GM06990 (cell line): Measurements from ENCODE around the gene CAB39.
A peak's percentile ranks its signal among the peaks of the same experiment; 100 is the strongest.

ENCODE experiments used
- DNase-seq: peaks from one replicate; pipeline ENCODE4 v3.0.0-alpha.2; 2011; ENCODE audit not compliant: insufficient read length; ENCODE audit errors: extremely low read depth
- H3K27me3 ChIP-seq: replicated peaks from 2 replicates; pipeline ENCODE4 v1.6.0; 2011; ENCODE audit warnings: low read length; ENCODE audit not compliant: control insufficient read depth, insufficient read depth
- H3K36me3 ChIP-seq: 2 replicates; pipeline ENCODE4 v1.5.1; 2011; ENCODE audit warnings: low read length; ENCODE audit not compliant: control insufficient read depth, insufficient read depth
- H3K4me3 ChIP-seq: replicated peaks from 2 replicates; pipeline ENCODE4 v1.5.1; 2011; ENCODE audit warnings: low read depth, mild to moderate bottlenecking, control low read depth, low read length
- TF ChIP-seq, protein P1 (sequence below): IDR thresholded peaks from 2 replicates; pipeline ENCODE4 v1.5.1; 2011; ENCODE audit warnings: low read length, control low read depth, mild to moderate bottlenecking, inconsistent platforms; ENCODE audit not compliant: insufficient read depth, poor library complexity, severe bottlenecking

Gene CAB39

DNA sequence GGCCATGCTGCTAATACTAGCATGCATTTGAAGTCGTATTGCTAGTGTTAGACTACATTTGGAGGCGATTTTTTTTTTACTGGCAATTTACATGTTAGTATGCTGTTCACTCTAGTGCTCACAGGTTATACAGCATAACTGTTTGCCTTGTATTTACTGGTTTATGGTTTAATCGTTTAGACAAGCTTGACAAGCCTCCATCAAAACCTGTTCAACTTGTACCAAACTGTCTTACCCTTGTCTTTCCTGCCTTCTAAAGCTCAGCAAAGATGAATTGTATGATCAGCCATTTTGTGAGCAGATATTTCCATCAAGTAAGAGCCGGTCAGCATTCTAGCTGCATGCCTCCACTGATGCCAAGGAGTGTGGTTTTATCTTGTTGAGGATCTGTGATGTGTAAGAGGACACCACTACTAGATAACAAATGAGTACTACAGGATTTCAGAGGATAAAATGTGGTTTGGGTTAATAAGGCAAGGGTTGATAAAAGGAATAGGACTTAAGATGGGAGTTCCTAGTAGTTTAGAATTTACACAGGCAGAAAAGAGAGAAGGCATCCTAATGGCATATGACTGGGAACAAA, 83.7 kb downstream of the CAB39 start:
- no peak for DNase-seq
- Histone ChIP-seq H3K4me3 (no peak overlapping the region), H3K27me3 (no peaks in the 10 kb centered on the region), H3K36me3 (peaks cover 21% of the 10 kb centered on the region)
- TF ChIP-seq, protein P1, sequence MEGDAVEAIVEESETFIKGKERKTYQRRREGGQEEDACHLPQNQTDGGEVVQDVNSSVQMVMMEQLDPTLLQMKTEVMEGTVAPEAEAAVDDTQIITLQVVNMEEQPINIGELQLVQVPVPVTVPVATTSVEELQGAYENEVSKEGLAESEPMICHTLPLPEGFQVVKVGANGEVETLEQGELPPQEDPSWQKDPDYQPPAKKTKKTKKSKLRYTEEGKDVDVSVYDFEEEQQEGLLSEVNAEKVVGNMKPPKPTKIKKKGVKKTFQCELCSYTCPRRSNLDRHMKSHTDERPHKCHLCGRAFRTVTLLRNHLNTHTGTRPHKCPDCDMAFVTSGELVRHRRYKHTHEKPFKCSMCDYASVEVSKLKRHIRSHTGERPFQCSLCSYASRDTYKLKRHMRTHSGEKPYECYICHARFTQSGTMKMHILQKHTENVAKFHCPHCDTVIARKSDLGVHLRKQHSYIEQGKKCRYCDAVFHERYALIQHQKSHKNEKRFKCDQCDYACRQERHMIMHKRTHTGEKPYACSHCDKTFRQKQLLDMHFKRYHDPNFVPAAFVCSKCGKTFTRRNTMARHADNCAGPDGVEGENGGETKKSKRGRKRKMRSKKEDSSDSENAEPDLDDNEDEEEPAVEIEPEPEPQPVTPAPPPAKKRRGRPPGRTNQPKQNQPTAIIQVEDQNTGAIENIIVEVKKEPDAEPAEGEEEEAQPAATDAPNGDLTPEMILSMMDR = no peak

DNA sequence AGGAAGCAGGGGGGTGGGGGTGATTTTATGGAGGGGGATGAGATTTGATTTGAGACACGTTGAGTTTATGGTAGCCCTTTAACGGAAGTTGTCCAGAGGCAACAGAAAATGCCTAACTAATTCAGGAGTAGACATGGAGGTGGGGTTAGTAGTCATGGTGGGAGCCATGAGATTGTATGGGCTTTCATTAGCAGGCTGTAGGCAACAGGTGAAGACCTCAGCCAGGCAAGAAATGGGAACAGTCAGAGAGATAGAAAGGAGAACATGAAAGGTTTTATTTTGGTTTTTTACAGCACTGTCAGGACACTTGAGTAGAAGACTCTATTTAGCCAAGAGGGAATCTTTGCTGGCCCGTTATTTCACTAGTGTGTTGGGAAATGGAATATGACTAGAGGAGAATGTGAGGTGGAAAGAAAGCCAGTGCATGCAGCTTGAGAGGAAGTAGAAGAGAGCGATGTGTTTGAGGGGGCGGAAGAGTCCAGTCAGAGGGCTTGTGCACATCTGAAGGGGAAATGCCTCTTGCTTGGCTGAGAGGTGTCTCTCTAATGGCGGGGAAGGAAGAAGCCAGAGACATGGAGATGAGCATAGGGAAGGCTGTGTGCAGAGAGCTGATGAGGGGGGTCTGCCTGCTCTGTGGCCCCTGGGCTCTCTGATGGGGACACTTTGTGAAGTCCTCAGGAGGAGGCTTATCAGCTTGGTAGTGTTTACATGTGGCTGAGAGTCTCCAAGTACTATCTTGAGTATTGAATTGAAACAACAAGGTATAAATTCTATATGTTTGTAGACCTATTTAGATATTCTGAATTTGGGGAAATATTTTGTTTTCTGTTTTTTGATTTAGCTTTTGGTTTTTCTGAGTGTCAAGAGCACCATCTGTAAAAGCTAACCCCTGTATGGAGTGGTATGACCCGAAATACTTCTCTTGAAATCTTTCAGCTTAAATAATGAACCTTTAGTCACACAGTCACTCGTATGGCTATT, 85.2 kb downstream of the CAB39 start:
- DNase-seq = peak; percentile 29
- Histone ChIP-seq H3K27me3 (no peaks in the 10 kb centered on the region), H3K36me3 (peaks cover 15% of the 10 kb centered on the region), H3K4me3 (no peak overlapping the region)
- TF ChIP-seq, protein P1 = no peak

DNA sequence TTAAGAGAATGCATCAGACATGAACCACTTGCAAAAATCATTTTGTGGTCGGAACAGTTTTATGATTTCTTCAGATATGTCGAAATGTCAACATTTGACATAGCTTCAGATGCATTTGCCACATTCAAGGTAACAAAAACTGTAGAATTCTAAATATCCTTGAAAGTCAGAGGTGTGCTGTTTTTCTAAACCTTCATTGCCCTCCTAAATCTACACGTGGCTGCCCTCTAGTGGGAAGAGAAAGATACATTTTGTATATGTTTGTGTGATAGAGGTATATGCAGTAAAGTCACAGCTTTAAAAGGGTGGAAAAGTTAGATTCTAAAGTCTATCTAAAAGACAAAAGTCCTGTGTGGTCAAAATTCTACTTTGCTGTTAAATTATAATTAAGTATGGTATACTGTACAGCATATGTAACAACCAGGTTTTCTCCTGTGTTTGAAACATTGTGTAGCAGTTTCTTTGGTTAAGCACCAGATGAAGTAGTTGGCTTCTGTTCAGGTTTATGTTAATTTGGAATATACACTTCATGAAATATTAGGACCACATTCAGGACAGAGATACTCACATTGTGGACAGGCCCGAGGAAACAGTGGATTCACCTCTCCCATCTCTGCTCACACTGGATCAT, 86.2 kb downstream of the CAB39 start:
- no peak overlapping the region for H3K4me3 ChIP-seq
- H3K27me3 ChIP-seq = no peaks in the 10 kb centered on the region
- H3K36me3 ChIP-seq = peaks cover 11% of the 10 kb centered on the region
- DNase-seq = no peak
- TF ChIP-seq, protein P1 = peak; percentile 67

DNA sequence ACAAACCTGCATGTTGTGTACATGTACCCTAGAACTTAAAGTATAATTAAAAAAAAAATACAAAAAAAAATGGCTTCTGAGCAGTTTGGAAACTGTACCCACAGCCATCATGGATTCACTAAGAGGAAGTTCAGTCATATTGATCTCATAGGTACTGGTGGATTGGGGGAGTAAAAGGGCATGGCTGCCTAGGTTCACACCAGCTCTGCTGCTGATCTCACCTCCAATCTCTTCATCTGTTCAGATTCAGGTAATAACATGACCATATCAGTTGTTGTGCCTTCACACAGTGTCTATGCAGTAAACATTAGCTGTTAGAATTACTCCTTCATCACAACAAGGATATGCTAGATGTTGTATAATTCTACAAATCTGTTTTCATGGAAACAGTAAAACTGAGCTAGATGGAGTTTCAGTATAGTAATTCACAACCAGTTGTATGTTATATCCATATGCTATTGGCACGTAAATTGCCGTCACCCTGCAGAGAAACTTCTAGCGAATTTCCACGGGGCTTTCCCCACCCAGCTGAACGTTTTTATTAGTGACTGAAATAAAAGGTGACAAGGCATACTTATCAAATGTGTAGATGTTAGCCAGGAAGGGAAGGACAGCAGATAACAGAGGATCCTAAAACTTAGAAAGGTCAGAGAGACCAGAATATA, 92.8 kb downstream of the CAB39 start:
- TF ChIP-seq, protein P1 = no peak
- peak; percentile 35 for DNase-seq
- Histone ChIP-seq H3K36me3 (peaks cover 6% of the 10 kb centered on the region), H3K27me3 (no peaks in the 10 kb centered on the region), H3K4me3 (no peak overlapping the region)

DNA sequence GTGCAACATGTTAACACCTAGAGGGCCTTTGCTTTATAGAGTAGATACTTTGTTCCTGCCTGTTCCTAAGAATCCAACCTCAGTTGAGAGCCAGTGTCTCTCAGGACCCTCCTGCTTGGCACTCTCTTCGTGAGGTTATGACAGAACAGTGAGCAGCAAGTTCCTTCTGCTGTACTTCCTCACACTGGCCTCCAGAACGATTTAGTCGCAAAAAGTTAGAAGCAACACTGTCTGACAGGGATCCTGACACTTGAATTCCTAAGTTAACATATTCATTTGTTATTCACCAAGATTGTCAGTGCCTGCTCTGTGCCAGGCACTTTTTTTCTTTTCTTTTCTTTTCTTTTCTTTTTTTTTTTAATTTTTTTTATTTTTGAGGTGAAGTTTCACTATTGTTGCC, 95.1 kb downstream of the CAB39 start:
- peaks cover 8% of the 10 kb centered on the region for H3K36me3 ChIP-seq
- H3K4me3 ChIP-seq = no peak overlapping the region
- no peaks in the 10 kb centered on the region for H3K27me3 ChIP-seq
- DNase-seq = no peak
- TF ChIP-seq, protein P1 = no peak
